GM06990 (cell line): Measurements from ENCODE around the gene CFAP58.

ENCODE experiments used
- DNase-seq: peaks from one replicate; pipeline ENCODE4 v3.0.0-alpha.2; 2011; ENCODE audit not compliant: insufficient read length; ENCODE audit errors: extremely low read depth
- H3K27me3 ChIP-seq: replicated peaks from 2 replicates; pipeline ENCODE4 v1.6.0; 2011; ENCODE audit warnings: low read length; ENCODE audit not compliant: control insufficient read depth, insufficient read depth
- H3K36me3 ChIP-seq: 2 replicates; pipeline ENCODE4 v1.5.1; 2011; ENCODE audit warnings: low read length; ENCODE audit not compliant: control insufficient read depth, insufficient read depth
- H3K4me3 ChIP-seq: replicated peaks from 2 replicates; pipeline ENCODE4 v1.5.1; 2011; ENCODE audit warnings: low read depth, mild to moderate bottlenecking, control low read depth, low read length
- TF ChIP-seq, protein P1 (sequence below): IDR thresholded peaks from 2 replicates; pipeline ENCODE4 v1.5.1; 2011; ENCODE audit warnings: low read length, control low read depth, mild to moderate bottlenecking, inconsistent platforms; ENCODE audit not compliant: insufficient read depth, poor library complexity, severe bottlenecking

The CFAP58 gene

GRCh38 chr10:104321226-104321625 is 32.4 kb upstream of the CFAP58 start:
- Histone ChIP-seq H3K36me3 (peaks cover 3% of the 10 kb centered on the region; the same call in 1 of the 2 replicates), H3K27me3 (no peaks in the 10 kb centered on the region), H3K4me3 (no peak overlapping the region)
- no peak for DNase-seq
- TF ChIP-seq, protein P1, sequence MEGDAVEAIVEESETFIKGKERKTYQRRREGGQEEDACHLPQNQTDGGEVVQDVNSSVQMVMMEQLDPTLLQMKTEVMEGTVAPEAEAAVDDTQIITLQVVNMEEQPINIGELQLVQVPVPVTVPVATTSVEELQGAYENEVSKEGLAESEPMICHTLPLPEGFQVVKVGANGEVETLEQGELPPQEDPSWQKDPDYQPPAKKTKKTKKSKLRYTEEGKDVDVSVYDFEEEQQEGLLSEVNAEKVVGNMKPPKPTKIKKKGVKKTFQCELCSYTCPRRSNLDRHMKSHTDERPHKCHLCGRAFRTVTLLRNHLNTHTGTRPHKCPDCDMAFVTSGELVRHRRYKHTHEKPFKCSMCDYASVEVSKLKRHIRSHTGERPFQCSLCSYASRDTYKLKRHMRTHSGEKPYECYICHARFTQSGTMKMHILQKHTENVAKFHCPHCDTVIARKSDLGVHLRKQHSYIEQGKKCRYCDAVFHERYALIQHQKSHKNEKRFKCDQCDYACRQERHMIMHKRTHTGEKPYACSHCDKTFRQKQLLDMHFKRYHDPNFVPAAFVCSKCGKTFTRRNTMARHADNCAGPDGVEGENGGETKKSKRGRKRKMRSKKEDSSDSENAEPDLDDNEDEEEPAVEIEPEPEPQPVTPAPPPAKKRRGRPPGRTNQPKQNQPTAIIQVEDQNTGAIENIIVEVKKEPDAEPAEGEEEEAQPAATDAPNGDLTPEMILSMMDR: no peak

DNA sequence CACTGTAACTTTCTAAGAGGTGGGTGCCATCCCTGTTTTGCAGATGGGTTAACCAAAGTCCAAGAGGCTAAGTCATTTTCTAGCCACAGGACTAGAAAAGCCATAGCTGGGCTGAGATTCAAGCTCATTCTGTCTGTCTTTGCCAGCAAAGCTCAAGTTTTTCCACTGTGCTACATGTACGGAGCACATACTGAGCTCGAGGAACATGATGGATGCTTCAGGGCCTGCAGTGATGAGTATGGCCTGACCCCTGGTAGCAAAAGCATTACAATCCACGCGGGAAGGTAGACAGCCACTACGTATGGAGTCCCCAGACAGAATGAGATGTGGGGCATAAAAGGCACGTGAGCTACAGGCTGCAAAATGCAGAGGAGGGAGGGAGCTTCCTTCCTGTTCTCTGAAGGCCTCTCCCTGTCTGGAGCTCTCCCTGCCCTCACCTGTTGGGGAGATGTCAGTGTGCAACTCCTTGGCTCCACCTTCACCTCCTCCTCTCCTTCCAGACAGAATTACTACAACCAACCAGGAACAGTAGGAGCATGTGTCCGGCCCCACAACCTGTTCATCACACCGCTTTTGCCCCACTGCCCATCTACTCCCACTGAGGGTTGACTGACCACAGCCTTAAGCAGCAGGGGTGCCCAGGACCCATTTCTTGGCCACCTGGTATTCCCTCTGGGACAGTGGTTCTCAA is 31.8 kb upstream of the CFAP58 start:
- TF ChIP-seq, protein P1: no peak
- H3K4me3 ChIP-seq: no peak overlapping the region
- H3K27me3 ChIP-seq: no peaks in the 10 kb centered on the region
- no peak for DNase-seq
- H3K36me3 ChIP-seq: peaks cover 4% of the 10 kb centered on the region; the same call in 1 of the 2 replicates

GRCh38 chr10:104322416-104322782 is 31.2 kb upstream of the CFAP58 start:
- peaks cover 4% of the 10 kb centered on the region; the same call in 1 of the 2 replicates for H3K36me3 ChIP-seq
- no peak overlapping the region for H3K4me3 ChIP-seq
- no peak for DNase-seq
- H3K27me3 ChIP-seq: no peaks in the 10 kb centered on the region
- TF ChIP-seq, protein P1: no peak

DNA sequence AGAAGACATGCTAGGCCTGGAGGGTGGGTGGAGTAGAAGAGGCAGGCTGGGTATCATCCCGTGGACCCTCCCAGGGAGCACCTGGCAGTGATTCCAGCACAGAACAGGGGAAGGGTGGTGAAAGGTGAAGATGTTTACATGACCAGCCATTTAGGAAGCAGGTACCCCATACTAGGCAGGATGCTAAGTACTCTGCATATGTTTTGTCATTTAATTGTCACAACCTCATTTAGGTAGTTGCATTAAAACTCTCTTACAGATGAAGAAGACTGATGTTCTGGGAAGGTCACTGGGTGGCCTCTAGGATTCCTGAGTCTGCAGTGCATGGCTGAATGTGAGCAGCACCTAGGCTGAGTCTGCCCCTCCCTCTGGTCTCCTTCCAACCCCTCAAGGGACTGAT is 30.5 kb upstream of the CFAP58 start:
- Histone ChIP-seq H3K36me3 (peaks cover 4% of the 10 kb centered on the region; the same call in 1 of the 2 replicates), H3K4me3 (no peak overlapping the region)
- no peak for DNase-seq

DNA sequence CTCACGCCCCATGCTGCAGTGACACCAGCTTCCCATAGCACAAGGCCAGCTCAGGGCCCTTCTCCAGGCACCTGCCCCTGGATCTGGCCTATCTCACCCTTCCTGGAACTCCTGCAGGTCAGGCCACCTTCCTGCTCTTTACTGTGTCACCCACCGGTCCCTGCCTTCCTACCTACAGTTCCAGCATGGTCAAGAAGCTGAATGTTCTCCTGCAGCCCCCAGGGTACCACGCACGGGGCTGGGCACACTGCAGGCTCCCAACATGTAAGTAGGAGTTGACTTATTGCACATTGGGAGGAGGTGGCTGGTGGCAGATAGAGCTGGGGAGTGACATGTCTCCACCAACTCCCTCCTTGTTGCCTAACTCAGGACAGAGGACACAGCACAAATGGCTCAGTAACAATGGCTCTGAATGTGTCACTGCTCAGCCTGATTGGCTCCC is 29.9 kb upstream of the CFAP58 start:
- Histone ChIP-seq H3K4me3 (no peak overlapping the region), H3K36me3 (peaks cover 4% of the 10 kb centered on the region; the same call in 1 of the 2 replicates), H3K27me3 (no peaks in the 10 kb centered on the region)
- TF ChIP-seq, protein P1: no peak
- no peak for DNase-seq

More for the DNA sequence above, 30.5 kb upstream of the CFAP58 start:
- TF ChIP-seq, protein P1: no peak
- H3K27me3 ChIP-seq: no peaks in the 10 kb centered on the region
